C4-2B (cell line): ENCODE results near the gene TNFRSF21.
"Not testable (repeated sequence)": the region's sequence is repeated elsewhere in the genome, so short reads cannot be mapped to it uniquely, and the experiment has no call there.

Experiments used
- CTCF ChIP-seq: fragments of 450-650 bp; conservative IDR thresholded peaks from 2 replicates; pipeline ENCODE4 v1.5.1; 2017; ENCODE audit warnings: mild to moderate bottlenecking
- ZFX ChIP-seq: fragments of 450-650 bp; IDR thresholded peaks from 2 replicates; pipeline ENCODE4 v1.6.1; 2017

DNA sequence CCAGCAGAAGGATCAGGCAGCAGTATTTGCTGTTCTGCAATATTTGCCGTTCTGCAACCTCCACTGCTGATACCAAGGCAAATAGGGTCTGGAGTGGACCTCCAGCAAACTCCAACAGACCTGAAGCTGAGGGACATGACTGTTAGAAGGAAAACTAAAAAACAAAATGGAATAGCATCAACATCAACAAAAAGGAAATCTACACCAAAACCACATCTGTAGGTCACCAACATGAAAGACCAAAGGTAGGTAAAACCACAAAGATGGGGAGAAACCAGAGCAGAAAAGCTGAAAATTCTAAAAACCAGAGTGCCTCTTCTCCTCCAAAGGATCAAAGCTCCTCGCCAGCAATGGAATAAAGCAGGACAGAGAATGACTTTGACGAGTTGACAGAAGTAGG lies 18.9 kb upstream of the TNFRSF21 start:
- not testable (repeated sequence) for TF ChIP-seq CTCF, ZFX
